Activated CD4-positive, alpha-beta T cell treated with anti-CD3 and anti-CD28 coated beads, Interleukin-2, amount 50 U/mL, for 4 hours (primary cell): Measurements from ENCODE around the gene CRYGN.

ENCODE experiments used
- DNase-seq, 2 experiments: peaks; one replicate each; pipeline ENCODE4 v3.0.0-alpha.2; 2020

The CRYGN gene

DNA sequence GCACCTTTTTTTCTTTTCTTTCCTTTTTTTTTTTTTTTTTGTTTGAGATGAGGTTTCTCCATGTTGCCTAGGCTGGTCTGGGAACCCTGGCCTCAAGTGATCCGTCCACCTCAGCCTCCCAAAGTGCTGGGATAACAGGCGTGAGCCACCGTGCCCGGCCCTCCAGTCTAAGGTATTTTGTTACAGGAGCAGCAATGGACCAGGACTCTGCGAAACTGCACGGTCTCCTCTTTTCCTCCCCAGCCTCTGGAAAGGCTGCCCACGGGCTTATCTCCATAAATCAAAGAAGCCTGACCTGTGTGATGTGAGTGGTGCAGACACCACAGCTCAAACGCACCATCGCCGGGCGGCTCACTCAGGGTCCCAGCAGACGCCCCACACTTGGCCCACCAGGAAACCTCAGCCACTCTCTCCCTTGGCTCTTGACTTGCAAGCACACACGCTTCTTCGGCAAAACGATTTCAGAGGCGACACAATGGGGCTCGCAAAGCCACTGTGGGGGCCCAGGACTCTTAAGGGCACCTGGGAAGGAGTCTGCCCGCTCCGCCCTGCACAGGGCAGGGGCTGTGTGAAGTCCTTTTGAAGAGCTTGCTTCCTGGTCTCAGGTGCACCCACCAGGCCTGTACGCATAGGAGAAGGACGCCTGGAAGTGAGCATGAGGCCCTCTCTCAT lies 50.7 kb downstream of the CRYGN start:
- no peak for DNase-seq

DNA sequence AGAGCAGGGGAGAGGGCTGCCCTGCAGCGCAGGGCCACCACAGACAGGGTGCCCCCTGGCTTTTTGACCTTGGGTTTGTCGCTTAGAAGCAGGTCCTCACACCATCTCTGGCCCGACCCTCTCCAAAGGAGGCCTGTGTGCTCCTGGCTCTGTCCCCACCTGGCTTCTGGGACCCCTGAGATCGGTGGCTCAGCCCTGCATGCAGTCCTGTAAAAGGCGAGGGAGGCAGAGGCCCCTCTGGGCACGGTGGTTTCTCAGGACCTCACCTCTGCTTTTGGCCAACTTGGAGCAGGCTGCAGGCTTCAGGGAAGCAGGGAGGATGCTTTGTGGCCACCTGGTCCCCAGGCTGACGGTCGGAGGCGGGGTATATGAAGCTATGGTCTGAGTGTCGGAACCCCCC lies 51.5 kb downstream of the CRYGN start:
- no peak for DNase-seq

DNA sequence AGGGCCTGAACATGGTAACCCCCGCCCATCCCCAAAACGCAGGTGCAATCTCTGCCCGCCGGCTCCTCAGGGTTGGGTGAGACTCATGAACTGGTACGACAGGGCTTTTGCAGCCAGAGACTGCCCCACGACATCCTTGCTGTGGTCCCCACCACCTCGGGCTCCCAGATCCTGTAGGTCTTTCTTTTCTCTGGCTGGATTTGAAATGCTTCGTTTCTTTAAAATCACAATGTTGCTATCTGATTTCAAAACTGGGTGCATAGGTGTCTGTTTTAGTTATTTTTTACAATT lies 52.0 kb downstream of the CRYGN start:
- DNase-seq: no peak

DNA sequence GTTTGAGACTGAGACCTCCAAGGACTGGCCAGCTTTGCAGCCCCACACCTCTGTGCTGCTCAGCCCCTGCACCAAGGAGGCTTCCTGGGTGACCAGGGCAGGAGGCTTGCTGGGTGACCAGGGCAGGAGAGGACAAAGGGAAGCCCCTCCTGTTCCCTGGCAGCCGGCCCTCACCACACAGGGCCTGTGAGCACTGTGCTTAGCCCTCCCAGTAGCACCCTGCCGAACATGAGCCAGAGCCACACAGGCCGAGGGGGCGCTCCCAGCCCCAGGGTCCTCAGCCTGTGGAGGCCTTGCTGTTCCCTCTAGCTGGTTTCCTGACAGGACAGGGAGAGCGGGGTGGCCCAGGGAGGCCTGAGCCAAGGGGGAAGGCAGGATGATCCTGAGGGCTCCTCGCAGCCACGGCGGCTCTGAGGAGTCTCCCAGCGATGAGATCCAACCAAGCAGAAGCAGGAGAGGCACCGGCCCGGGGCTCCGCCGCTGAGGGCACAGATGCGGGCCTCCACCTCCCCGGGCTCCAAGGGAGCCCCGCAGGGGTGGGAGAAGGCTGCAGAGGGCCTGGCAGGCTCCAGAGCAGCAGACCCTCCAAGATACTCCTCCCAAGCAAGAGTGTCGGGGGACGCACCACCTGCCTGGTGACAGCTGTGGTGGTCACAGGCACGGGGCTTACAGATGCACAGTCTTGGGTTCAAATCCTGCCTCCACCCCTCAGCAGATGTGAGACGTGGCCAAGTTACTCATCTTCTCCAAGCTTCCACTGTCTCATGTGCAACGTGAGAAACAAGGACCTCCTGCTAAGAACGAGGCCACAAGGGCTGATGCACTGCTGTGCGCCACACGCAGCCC lies 52.6 kb downstream of the CRYGN start:
- DNase-seq: no peak

DNA sequence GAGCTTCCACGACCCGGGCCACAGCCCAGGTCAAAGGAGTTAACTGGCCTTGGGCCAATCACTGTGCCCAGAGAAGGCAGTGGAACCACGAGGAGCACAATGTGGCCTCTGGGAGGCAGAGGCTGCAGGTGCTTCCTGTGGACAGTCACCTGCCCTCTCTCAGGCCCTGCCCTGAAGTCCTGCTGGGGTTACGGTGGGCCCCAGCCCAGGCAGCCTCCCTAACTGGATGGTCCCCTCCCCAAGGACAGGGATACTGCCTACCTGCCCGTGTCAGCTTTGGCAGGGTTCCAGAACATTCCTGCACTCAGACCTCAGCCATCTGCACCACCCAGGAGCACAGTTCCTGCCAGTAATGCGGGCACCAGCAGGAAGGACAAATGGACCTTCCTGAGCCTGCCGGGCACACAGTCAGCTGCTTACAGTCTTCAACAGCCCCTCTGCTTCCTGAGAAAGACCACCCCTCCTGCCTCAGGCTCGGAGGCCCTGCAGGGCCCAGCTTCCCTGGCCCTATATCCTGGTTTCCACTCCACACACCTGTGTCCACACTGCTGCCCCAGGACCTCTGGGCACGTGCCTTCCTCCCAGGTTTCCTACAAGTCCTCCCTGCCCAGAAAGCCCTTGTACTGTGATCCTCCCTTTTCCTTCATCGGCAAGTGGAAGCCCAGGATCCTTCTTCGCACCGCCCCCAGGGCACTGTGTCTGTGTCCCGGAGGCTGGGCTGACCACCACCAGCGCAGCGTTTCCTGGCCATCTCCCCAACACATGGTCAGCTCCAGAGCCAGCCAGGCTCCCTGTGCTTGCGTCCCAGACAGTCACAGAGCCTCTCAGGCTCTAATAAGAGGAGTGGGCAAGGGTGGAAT lies 53.4 kb downstream of the CRYGN start:
- no peak for DNase-seq

DNA sequence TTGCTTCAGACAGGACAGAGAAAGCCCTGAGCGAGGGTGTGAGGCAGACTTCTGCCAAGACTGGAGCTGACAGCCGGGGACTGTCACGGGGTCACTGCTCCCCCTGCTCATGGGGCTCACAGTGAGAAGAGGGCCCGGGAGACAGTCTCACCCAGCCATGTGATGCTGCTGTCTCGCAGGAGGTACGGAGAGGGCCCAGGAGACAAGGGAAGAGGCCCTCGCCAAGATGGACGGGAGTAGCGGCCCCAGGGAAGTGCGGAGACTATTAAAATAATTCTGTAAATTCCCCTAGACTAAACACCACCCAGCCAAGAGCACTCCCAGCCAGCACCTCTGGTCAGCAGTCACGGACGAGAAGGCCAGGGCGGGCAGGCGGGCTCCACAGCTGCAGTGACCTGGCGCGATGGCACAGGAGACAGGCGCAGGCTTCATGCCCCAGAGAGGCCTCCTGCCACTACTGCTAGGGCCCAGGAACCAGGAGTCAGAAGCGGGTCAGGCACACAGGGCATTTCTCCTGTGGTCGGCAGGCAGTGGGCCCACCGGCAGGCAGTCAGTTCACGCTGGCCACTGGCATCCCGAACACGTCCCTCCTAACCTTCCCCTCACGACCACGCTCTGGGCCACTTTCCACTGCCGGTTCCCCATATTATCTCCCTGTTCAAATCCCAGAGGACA lies 54.2 kb downstream of the CRYGN start:
- no peak for DNase-seq

DNA sequence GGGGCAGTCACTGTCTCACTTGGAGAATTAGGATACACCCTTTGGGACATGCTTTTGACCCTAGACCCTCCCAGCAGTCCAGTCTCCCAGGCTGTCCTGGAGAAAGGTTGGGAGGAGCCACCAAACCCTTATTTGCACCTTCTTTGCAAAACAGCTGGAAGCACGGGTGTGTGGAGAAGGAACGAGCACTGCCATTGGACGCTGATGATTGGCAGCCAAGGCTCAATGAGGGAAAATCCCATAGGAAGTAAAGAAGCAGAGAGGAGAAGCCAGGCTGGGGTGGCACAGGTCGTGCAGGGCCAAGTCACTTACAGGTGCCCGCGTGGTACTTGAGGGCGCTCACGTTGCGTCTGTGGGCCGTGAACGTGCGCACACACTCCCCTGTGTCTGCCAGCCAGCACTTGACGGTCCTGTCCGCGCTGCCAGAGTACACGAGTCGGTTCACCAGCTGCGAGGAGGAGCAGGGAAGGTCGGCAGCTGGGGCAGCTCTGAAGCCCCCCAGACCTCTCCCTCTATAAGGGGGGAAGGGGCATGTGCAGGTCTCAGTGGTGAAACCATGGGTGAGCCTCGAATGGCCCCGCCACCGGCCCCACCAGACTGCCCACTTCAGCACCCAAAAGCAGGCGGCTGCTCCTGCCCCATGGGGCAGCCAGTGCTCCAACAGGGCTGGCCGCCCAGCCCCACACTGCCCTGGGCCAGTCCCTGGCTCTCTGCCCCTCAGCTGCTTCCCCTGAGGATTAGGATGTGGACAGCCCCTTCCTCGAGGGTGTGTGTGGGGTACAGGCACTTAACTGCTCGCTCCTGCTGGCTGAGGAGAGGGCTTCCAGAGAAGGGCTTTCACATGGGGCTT lies 54.9 kb downstream of the CRYGN start:
- DNase-seq: no peak

DNA sequence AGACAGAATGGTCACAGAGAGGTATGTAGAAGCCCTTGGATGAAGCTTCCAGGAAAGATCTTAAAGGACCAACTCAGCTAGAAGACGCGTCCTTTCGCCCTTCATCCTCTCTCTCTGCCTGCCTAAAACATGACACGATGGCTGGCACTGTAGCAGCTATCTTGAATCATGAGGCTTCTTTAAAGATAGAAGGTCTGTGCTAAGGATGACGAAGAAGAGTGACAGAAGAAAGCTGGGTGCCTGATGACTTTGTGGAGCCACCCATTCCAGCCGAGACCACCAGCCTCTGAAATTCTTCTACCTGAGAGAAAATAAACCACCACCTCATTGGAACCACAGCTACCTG lies 55.6 kb downstream of the CRYGN start:
- no peak for DNase-seq

DNA sequence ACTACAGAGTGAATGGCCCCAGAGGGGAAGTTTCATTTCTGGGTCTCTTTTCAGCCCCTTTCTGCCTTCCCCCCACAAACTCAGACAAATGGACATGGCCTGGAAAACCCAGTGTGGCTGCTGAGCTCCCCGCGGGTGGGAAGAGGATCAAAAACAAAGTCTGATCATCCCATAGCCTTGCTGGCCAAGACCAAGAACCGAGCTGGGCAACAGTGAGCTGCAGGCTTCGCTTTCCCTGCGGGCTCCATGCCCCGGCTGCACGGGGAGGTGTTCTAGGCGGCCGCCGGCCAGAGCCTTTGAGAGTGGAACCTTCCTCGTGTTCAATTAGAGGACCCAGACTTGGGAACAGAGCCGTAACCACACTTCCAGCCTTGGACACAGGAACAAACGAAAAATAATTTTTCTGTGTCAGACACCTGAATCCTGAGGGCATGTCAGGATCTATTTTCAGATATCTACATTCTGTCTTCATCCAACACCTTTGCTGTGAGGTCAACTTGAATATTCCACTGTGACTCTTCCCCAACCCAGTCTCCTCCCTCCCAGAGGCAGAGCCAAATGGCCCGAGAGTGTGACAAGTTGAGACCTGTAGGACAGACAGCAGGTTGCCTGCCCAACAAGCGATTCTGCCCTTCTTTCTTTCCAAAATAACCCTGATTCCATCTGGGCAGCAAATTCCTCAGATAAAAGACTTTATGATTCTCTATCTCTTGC lies 56.1 kb downstream of the CRYGN start:
- DNase-seq: no peak

DNA sequence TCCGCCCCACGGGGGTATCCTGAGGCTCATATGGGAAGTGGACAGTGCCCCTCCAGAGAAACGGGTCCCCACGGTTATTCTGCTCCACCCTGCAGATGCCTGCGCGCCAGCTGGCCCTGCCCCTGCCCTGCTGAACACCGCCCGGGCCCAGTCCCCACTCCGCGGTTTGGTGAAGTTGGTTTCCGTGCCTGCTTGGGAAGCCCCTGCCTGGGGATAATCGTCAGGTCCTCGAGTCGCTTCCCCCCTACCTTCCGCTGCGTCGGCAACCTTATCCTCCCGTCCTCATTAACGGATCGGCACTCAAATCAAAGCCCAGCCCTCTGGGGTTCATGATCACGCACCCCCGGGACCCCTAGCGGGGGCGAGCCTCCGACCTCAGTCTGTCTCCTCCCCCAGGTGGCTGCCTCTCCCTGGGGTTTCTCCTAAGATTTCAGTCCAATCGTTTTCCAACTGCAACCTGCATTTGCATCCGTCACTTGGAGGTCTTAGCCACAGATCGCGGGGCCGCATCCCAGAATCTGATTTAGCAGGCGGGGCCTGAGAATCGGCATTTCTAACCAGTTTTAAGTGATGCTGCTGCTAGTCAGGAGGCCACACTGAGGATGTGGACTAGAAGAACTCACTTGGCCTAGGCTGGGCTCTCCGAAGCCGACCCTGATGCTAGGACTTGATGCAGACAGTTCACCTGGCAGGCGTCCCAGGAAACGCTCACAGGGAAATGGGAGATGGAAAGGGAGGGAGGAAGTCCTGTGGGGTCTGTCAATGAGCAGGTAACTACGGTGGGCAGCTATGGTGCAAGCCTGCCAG lies 57.7 kb downstream of the CRYGN start:
- peak; percentile 3 to 13 for DNase-seq

DNA sequence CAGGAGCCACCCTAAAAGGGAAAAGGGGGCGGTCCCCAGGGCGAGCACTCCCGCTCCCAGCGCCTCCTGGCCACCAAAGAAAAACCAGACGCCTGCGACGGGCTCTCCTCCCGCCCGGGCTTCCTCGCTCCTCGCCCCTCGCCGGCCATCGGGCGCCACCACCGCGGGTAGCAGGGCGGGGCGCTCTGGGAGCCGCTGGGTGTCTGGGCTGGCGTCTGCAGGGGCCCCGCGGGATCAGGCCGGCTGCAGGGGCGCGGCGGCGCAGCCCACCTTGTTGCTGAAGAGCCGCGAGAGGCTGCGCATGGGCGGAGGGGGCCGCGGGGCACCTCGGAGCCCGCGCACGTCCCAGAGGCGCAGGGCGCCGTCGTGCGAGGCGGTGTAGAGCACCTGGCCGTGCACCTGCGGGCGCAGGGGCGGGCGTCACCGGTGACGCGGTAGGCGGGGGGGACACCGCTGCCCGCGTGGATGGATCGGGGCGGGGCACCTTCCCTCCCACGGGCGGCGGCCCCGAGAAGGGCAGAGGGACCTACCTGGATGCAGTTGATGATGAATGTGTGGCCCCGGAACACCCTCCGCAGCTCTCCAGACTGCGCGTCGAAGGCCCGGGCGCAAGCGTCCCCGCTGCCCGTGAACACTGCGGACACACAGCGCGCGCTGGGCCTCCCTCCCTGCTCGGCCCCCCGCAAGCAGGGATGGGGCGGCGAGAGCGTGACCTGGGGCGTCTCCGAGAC lies 58.4 kb downstream of the CRYGN start:
- DNase-seq: peak; percentile 36 to 44

DNA sequence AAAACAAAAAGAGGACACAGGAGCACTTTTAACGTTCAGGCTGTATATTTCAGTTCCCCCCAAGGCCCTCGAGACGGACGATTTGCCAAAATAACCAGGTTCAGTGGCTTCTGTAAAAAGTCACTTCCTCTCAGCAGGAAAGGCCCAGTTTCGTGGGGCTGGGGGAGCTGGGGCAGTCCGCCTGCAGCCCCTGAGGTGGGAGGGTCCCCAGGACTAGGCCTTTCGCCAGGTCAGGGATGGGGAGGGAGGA lies 58.9 kb downstream of the CRYGN start:
- no peak for DNase-seq

DNA sequence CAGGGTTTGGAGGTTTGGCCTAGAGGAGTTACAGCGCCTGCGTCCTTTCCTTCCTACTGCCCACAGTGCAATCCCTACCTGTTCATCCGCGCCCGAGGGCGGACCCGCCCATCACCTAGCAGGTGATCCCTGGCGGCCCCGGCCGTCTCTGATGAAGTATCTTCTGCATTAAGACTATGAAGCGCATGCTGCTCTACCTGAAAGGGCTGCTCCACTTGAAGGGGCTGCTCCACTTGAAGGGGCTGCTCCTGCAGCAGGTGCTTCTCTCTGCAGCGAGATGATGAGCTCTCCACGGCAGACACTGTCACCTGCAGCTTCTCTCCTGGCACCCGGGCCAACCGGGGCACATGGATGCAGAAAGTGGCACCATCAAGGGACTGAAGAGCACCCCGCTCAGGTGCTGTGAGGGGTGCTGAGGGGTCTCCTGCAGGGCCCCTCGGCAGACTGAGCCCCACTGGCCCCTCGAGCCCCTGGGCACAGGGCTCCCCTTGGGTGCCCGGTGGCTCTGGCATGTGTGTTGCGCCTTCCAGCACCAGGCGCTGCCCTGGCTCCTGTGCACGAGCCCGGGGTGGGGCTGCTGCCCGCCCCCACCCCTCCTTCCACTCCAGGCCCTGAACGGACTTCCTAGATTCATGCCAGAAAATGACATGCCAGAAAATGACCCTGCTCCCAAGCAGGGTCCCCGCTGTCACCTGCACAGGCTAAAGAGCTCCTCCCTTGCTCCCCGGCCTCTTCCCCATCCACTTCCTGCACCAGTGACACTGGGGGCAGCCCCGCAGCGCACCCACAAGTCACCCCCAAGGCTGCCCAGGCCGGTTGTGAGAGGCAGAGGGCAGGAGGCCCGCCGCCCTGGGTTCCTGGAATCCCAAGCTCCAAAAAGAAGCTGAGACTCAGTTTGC lies 59.5 kb downstream of the CRYGN start:
- no peak for DNase-seq

DNA sequence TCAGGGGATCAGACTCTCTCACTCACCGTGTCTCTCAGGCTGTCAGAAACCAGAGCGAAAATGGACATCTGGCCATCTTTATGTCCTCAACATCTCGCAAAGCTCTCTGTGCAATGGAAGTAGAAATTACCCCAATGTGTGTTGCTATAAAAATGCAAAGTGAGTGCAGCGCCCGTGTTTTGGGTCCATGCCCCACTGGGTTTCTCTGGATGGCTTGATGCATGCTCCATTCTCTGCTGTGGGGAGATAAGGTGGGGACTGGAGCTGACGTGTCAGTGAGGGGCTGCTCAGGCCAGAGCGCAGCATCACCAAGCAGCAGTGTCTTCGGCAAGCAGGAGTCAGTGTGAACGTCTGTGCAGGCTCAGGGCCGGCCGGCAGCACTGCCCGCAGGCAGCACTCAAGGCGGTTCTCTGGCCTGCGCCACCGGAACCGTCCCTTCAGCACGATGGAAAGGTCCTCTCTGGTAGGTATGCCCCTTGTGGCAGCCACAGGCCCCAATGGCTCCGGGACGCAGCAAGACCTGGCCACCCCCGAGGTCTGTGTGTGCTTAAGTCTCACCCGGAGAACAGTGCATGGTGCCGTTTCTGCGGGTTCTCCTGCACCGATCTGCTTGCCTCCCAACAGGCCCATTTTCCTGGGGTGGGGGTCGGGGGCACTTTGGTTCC lies 60.3 kb downstream of the CRYGN start:
- DNase-seq: no peak

DNA sequence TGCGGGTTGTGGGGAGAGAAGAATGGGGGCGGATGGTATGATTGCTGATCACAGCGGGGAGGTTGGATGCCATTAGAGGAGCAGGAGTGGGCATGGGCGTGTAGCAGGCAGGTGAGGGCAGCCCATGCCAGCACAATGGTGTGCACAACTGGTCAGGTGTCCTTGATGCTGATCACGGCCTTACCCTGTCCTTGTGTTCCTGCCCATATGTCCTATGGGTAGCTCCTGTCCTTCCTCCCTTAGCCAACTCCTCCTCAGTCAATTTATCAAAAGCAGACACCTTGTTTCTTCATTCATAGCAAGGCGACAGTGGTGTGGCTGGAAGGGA lies 60.8 kb downstream of the CRYGN start:
- no peak for DNase-seq
